HG03442 (cell line): ENCODE measurements around the gene ARMC2.
"Not testable (repeated sequence)": the region's sequence is repeated elsewhere in the genome, so short reads cannot be mapped to it uniquely, and the experiment has no call there.

Source experiments
- ATAC-seq: cut with Tn5 transposase; IDR thresholded peaks from one replicate; pipeline ENCODE4 v1.9.1; 2021; ENCODE audit warnings: mild to moderate bottlenecking, moderate library complexity; ENCODE audit not compliant: unreplicated experiment

The ARMC2 gene

DNA sequence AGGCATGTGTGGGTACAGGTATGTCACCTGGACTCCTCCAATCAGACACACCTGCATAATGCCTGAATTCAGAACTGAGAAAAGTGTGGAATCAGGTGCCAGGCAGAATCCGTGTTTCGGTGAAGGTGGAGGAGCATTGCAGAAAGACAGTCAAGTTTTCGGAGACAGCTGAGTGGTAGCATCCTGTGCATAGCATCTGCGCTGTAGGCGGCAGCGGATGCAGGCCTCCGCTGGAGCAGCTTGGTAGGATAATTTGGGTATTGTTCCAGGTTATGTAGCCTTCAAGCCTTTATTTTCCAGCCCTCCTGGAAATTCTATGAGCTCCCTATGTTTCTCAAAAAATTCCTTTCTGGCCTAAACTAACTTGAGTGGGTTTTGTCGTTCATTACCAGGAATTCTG, 15.5 kb upstream of the ARMC2 start:
- no peak for ATAC-seq

DNA sequence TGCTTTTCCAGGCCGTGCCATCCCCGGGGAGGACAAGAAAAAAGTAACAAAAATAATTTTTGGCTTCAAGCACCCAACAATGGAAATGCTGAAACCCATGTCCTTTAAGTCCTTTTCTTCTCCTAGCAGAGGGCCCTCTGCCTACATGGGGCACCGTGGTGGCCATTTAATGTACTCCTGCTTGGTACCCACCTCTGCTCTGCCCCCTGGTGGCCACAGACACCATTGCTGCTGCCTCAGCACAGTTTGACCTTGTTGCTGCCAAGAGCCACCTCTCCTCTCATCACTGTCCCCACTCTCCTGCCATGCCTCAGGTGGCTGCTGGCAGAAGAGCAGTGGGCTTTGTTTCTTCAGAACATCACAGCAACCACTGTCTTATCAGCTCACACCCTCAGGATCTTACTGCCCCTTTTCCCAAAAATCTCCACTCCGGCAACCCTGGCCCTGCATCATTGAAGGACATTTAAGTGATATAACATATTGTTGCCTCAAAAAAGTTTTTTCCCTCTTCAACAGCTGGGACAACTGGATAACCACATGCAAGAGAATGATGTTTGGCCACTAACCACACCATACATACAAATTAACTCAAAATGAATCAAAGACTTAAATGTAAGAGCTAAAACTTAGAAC, 12.9 kb upstream of the ARMC2 start:
- ATAC-seq, result peak; percentile 81

DNA sequence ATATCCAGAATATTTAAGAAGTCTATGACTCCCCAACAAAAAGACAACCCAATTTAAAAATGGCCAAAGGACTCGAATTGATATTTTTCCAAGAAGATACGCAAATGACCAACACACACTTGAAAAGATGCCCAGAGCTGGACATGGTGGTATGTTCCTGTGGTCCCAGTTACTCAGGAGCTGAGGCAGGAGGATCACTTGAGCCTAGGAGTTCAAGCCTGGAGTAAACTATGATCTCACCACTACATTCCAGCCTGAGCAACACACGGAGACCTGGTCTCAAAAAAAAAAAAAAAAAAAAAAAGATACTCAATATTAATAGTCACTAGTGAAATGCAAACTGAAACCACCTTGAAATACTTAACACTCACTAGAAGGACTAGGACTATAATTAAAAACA, 12.2 kb upstream of the ARMC2 start:
- ATAC-seq, result no peak

DNA sequence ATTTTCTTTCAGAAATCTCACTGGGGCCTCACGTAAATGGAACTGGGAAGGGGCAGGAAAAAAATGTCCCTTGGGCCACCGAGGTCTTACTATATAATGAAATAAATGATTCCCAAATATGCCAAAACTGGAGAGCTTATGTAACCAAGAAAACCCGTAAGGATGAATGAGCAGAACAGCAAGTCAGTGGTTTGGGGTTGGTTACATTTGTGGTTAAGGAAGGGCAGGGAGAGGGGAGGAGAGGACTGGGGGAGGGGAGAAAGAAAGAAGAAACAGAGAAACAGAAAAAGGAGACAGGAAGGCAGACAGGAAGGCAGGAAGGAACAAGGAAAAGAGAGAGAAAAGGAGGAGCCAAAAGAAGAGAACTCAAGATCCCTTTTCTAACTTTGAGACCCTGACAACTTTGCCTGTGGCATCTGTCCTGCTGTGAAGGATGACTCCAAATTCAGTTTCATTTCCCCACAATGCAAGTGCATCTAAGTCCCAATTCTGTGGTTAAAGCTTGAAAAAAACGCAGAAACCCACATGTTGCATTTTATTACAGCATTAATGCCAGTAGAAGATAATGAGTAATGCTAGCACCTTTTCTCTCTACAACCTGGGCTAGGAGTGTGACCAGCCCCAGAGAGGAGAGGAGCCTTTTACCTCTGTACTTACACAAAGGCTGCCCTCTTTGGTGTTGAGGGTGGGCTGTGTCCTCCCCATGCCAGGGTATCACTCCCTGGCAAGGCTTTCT, 10.8 kb upstream of the ARMC2 start:
- ATAC-seq, result no peak

DNA sequence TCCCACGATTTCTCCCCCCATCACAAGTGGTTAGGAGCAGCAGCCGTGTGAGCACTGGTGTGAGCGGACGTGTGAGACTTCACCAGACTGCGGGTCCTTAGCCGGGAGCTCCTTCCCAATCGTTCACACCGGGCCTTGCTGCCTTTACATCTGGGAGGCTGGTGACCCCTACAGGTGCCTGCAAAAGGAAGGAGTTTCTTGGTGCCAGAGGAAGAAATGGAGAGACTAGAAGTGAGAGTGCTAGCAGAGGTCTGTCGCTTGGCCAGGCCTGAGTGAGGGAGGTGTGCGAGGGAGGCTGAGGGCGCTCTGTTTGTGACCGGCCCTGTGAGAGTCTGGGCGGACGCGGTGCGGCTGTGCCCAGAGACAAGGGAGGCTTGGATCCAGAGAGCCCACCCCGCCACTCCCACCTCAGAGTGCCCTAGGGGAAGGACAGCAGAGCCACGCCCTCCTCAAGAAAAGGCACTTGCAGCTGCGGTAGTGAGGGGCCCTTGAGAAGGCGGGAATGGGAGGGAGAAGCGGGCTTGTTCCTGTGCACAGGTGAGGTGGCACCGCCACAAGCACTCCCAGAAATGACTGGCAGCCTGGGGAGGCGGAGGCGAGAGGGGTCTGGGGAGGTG, 10.0 kb upstream of the ARMC2 start:
- ATAC-seq, result no peak

DNA sequence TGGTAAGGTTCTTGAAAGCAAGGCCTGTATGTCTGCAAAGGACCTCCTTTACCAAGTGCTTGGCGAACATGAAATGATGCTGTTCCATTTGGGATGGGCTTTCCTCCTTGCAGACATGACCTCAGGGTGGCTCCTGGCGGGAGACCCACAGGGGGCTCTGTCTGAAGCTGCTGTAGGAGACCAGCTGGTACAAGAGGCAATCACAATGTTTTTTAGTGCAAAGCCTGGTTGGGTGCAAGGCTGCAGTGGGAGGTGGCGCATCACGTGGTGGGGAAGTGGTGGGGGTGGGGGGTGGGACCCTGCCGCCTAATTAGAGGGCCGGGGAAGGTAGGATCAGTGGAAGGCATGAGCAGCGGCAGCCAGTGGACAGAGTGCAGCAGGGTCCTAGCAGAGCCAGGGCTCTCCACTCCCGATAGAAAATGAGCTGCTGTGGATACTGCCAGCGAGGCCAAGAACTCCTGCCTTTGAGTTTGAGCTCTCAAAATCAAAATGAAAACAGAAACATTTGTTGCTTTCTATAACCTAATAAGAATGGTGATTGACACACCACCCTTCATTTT, 9.1 kb upstream of the ARMC2 start:
- ATAC-seq, result no peak

DNA sequence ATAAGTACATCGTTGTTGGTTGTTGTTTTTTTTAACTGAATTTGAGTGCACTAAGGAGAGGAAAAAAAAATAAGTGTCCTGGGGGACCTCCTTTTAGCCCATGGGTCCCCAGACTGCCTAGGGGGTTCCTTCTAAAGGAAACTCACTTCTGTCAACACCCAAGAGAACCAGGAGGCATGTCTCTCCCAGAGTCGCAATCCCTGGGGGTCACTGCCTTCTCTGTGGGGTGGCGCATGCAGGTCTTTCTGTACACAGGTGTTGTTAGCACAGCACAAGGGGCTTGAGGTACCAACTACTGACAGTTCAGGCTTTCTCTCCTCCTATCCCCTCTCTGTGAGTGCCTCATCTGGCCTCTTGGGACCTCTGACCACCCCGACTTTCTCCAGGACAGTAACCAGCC, 7.3 kb upstream of the ARMC2 start:
- ATAC-seq, result no peak

DNA sequence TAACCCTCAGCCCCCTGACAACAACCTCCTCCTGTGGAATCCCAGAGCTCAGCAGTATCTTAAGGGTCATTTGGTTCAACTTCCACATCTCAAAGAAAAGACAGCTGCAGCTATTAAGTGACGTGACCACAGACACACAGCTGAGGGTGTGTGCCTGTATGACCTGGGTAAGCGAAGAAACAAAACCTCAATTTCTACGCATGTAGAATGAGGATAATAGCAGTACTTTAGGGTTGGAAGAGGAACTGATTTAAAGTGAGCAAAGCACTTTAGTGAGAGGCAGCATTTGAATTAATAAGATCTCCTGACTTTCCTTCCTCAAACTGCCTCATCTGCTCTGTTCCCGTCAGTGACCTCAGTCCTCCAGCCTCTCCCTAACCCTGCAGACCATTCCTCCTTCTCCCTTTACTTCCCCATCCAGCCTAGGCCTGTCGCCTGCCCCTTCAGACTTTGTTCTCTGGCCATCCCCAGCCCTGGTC, 6.8 kb upstream of the ARMC2 start:
- no peak for ATAC-seq

DNA sequence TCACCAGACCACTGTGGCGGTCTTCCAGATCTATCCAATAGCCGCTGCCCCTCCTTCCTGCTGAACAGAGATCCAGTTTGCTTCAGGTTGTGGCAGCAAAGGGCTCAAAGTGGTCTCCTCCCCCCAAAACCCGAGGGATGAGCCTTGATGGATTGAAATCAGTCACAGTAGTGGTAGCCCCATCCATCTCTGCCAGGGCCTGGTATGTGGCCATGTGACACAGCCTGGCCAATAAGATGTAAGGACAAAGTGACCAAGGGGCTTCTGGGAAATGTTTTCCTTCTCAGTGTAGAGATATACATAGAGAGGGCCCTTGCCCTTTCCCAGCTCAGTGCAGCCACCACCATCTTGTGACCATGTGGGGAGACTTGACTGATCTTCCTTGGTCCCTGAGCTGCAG, 4.1 kb upstream of the ARMC2 start:
- ATAC-seq, result no peak

DNA sequence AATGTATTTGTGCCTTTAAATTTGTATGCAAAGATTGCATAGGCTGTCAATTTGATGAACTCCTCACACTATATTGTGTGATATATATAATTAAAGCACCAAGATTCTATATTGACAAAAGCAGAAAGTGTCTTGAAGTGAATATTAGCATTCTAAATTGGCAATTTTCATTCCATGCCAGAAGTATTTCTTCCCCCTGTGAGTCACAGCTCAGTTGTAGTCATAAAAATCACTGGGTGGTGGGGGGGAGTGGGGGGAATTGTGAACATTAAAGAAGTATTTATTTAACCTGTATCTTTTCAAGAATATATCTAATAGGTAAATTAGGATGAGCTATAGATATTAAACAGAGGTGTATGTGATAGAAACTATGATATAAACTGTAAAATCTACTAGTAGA, 3.1 kb upstream of the ARMC2 start:
- no peak for ATAC-seq

DNA sequence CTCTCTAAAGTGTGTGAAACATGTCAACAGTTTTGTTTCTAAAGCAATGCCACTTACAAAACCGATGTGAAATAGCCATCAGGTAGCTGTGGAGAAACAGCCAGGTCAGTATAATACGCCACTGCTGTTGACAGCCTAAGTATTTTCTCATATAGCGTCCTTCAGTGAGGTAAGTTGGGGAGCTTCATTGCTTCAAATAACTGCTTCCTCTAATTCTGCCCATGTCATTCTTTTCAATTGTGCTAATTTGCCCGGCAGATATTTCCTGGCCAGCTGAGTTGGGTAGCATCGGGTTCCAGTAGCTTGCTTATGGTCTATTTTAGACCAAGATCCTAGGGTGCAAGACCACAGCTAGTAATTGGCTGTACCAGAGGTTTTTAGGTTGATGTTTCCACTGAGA, 2.1 kb upstream of the ARMC2 start:
- no peak for ATAC-seq

DNA sequence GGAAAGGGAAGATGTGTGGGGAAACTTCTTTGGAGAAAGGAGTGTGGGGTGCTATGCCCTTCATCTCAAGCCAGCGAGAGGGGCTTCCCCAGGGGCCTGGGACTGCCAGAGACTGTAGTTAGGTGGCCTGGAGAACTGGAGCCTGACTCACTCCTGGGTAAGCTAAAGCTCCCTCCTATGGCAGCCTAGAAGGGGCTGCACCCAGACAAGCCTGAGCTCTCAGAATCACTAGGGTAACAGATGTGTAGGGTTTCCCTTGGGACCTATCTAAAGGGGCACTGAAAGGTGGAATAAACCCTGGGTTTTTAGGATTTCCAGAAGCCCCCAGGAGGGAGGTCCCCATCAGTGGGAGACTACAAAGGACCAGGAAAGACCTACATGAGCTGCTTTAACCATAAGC, 1.6 kb upstream of the ARMC2 start:
- no peak for ATAC-seq

DNA sequence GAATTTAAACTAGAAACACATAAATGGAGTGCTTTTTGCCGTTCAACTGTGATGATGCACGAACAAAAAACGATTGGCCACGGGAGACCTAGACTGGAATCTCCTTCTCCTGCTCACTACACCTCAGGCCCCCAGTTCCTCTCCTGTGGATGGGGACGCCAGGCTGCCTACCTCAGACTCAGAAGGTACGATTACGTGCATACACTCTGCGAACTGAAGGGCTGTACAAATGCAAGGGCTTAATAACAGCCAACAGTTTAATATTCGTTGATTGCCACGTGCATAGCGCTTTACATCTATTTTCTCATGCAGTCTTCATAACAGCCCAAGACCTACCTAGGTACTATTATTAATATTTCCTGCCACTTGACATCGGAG, 495 bp upstream of the ARMC2 start:
- ATAC-seq, result no peak

DNA sequence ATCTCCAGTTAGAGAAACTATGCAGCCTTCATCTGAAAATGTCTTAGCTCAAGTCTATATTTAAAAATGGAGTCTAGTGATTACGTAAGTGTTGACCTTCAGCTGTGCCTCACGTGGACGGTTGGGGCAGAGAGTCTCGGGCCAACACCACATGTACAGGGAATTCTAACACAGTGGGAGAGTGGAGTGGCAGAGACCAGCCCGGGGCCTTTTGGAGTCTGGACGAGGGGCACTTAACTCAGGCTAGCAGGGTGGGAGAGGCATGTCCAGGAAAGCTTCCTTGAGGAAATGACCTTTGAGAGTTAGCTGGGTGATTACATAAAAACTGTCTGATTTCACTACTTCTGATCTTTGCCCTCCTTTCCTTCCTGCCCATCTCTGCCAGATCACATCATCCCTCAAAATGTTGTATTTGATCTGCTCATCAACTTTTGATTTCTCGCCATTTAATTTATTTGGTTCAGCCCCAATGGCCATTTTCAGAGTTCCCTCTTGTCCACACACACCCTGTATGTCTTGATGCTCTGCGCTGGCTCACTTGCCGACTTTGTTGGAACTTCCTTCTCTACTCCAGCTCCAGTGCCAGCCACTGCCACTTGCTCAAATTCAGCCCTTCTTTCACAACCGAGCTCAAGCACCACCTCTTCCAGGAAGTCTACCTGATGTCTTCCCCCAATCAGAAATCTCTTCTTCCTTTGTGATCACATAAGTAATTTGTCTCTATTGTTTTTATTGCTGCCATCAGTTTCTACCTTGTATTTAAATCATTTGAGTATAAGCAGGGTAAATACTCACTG, 2.6 kb downstream of the ARMC2 start:
- ATAC-seq, result no peak

DNA sequence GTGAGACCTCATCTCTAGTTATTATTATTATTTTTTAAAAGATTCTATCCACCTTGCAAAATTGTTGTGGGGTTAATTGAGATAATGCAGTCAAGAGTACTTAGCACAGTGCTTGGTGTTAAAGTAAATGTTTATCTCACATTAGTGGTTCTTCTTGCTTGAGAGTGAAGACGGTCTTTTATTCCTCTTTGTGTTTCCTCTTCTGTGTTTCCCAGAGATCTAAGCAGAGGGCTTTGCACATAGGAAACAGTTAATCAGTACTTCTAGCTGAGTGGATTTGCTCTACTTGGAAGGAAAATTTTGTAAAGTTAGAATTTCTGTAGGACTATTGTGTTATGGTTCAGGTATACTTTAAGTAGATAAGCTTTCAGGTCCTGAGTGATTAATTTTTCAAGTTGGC, 3.5 kb downstream of the ARMC2 start:
- ATAC-seq, result no peak

DNA sequence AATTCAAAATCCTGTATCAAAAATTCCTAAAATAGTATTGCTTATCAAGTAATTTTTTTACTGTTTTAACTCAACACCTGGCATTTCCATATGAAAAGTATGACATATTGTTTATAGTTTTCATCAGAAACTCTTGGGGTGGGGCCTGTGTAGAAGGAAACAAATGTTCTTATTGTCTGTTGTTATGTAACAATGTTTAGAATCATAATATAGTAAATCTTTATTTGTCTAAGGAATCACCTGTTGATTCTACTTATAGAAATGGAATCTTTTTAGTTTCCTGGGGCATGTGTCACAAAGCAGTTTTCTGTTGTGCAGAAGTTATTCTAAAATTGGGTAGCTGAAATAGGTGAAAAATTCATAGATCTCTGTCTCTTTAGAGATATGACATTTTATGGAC, 4.9 kb downstream of the ARMC2 start:
- no peak for ATAC-seq

DNA sequence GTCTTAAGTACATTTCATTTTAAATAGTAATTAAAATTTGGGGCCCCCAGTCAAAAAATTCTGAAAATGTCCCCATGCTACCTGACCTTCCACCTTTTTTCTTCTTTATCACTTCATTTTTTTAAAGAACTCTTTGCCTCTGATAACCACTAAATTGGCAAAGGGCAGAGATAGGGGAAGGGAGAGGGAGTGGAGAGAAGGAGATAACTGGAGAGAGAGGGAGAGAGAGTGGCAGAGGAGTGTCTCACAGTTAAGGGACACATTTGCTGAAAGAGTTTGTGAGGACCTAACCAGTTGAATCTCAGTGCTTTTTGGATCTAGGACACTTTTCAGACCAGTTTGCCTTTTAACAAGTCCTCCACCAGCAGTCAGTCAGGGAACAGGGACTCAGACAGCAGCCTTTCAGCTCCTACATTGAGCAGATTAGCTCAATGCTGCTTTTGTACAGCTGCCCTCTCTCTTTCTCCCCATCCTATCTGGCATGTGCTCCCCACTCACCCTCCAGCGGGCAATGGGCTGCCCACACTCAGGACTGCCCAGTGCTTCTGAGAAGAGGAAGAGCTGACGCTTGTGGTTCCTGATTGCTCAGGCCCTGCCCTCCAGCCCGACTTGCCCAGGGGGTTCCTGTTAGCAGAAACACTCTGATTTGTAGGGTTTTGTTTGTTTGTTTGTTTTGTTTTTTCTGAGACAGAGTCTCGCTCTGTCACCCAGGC, 14.4 kb downstream of the ARMC2 start:
- ATAC-seq, result no peak

DNA sequence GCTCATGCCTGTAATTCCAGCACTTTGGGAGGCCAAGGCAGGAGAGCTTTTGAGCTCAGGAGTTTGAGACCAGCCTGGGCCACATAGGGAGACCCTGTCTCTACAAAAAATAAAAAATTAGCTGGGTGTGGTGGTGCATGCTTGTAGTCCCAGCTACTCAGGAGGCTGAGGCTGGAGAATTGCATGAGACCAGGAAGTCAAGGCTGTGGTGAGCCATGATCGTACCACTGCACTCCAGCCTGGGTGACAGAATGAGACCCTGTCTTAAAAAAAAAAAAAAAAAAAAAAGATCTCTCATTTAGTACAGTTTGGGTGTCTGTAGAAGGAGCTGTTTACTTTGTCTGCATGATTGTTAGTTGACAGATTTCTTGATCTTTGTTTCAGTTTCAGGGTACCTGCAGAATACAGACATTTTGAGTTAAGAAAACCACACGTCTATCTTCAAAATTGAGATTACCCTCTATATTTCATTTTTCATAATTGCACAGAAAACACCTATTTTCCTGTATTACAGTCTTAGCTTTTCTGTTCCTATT, 17.6 kb downstream of the ARMC2 start:
- ATAC-seq, result not testable (repeated sequence)

DNA sequence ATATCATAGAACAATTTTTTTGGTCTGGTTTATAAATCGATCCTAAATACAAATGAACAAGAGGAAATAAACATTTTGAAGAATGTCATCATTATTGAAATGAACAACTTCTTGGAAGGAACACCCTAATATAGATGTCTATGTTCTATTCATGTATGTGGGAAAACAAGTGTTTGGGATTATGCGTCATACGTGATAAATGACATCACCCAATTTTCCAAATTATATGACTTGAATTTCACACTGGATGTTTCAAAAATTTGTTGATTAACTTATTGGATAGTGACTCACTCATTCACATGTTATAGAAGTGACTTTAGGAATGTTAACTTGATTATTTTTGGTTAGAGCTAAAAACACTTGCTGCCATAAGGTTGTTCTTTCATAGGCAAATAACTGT, 18.6 kb downstream of the ARMC2 start:
- no peak for ATAC-seq

DNA sequence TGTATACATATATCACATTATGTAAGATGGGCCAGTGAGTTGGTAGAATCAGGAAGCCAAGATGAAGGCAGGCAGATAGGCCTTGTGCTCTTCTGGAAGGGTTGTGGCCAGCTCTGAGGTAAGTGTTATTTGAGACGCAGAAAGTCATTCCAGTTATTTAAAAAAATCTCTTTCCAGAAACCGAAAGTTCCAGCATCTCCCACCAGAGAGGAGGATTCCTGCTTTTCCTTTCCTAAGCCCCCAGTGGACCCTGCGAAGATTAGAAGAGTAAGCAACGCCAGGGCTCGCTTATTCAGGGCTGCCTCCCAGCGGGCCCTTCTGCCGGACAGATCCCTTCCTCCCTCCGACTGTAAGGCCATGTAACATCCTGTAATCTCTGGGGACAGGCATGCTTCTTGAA, 20.4 kb downstream of the ARMC2 start:
- ATAC-seq, result no peak
